Endothelial cell of umbilical vein (primary cell): ENCODE results near the gene DLEC1. TPM values are rescaled to one million over a fixed set of nuclear protein-coding genes. Genes with fewer than 3 reads are reported as not detected.

Experiments used
- BruUV-seq: library from RNA; stranded (reverse); fragments of 400-500 nt; replicated peaks from 2 replicates; lab custom pipeline; 2021; lab: Mats Ljungman, UMichigan
- CTCF ChIA-PET: fragments of 300-600, 350-600 bp; sonication (Branson Sonifier 250); formaldehyde crosslinking; loops from one replicate; lab custom pipeline; 2021; ENCODE audit warnings: antibody characterized with exemption, inconsistent platforms; lab: Charles Lee
- POLR2A ChIA-PET: fragments of 300-600, 350-600 bp; sonication (Branson Sonifier 250); formaldehyde crosslinking; loops from one replicate; lab custom pipeline; 2021; ENCODE audit warnings: antibody characterized with exemption, inconsistent platforms; lab: Charles Lee
- DNase-seq: peaks from one replicate; pipeline ENCODE4 v3.0.0-alpha.2; 2011; ENCODE audit warnings: low read depth, low spot score
- FAIRE-seq: peaks from 2 replicates; lab custom pipeline; 2011; peaks lifted over from hg19 to GRCh38; lab: Jason Lieb, UNC
- H2AFZ ChIP-seq: 2 replicates; pipeline ENCODE4 v1.6.0; 2012; ENCODE audit warnings: low read depth, low read length, control low read depth, inconsistent platforms
- H3K27ac ChIP-seq: 2 replicates; pipeline ENCODE4 v1.5.1; 2011; ENCODE audit warnings: low read depth, mild to moderate bottlenecking, control low read depth, low read length, moderate library complexity; ENCODE audit not compliant: insufficient read depth
- H3K27me3 ChIP-seq, 2 experiments: 2 replicates each; pipeline versions ENCODE4 v1.6.0 to v1.6.1; 2011; ENCODE audit warnings: low read length in 2 of 2, mixed read lengths in 1 of 2; ENCODE audit not compliant: control insufficient read depth in 2 of 2, insufficient read depth in 2 of 2
- H3K36me3 ChIP-seq, 2 experiments: 2 replicates in 1 of 2; 3 replicates in 1 of 2; pipeline ENCODE4 v1.5.1; 2011; ENCODE audit warnings: low read length in 2 of 2, mild to moderate bottlenecking in 1 of 2, moderate library complexity in 1 of 2; ENCODE audit not compliant: control insufficient read depth in 2 of 2, insufficient read depth in 2 of 2; ENCODE audit errors: extremely low read depth in 1 of 2
- H3K4me1 ChIP-seq: 3 replicates; pipeline ENCODE4 v1.5.1; 2011; ENCODE audit warnings: mild to moderate bottlenecking, low read length; ENCODE audit not compliant: control insufficient read depth, insufficient read depth; ENCODE audit errors: extremely low read depth
- H3K4me2 ChIP-seq: 2 replicates; pipeline ENCODE4 v1.6.1; 2011; ENCODE audit warnings: low read length, control low read depth, mixed read lengths; ENCODE audit not compliant: insufficient read depth
- H3K4me3 ChIP-seq, 3 experiments: fragments of 200-600 bp in 1 of 3; sonication (generic), shearing (Covaris generic) in 1 of 3; replicated peaks in 1 of 3; 2 replicates each; pipeline ENCODE4 v1.5.1; 2011 to 2016; ENCODE audit warnings: control low read depth in 3 of 3, low read length in 3 of 3, mild to moderate bottlenecking in 2 of 3, inconsistent platforms in 1 of 3, low read depth in 1 of 3, moderate library complexity in 1 of 3; ENCODE audit not compliant: insufficient read depth in 1 of 3
- H3K79me2 ChIP-seq: 2 replicates; pipeline ENCODE4 v1.6.0; 2012; ENCODE audit warnings: low read length, inconsistent platforms; ENCODE audit not compliant: control insufficient read depth, insufficient read depth
- H3K9ac ChIP-seq: replicated peaks from 2 replicates; pipeline ENCODE3; 2011; ENCODE audit warnings: low read length, control low read depth; ENCODE audit not compliant: insufficient read depth; ENCODE audit errors: extremely low read depth
- H3K9me1 ChIP-seq: replicated peaks from 3 replicates; pipeline ENCODE4 v1.6.0; 2011; ENCODE audit warnings: mild to moderate bottlenecking, low read length; ENCODE audit not compliant: control insufficient read depth, insufficient read depth; ENCODE audit errors: extremely low read depth
- H3K9me3 ChIP-seq: replicated peaks from 2 replicates; pipeline ENCODE4 v1.5.1; 2012; ENCODE audit warnings: low read length, inconsistent platforms; ENCODE audit not compliant: control insufficient read depth, insufficient read depth
- H4K20me1 ChIP-seq: replicated peaks from 2 replicates; pipeline ENCODE3; 2011; ENCODE audit warnings: mild to moderate bottlenecking, low read length; ENCODE audit not compliant: control insufficient read depth, insufficient read depth; ENCODE audit errors: extremely low read depth
- EZH2 ChIP-seq: IDR thresholded peaks from 2 replicates; pipeline ENCODE4 v1.6.1; 2012; ENCODE audit warnings: borderline replicate concordance, low read depth, mild to moderate bottlenecking, moderate library complexity, low read length, inconsistent platforms; ENCODE audit not compliant: severe bottlenecking
- FOS ChIP-seq: IDR thresholded peaks from 2 replicates; pipeline ENCODE4 v1.6.1; 2011; ENCODE audit warnings: mild to moderate bottlenecking, low read length, moderate library complexity, borderline replicate concordance; ENCODE audit not compliant: insufficient read depth
- GATA2 ChIP-seq: IDR thresholded peaks from 2 replicates; pipeline ENCODE4 v1.7.0; 2011; ENCODE audit warnings: low read depth, mild to moderate bottlenecking, moderate library complexity, mixed read lengths, low read length; ENCODE audit not compliant: insufficient read length, insufficient read depth
- JUN ChIP-seq: IDR thresholded peaks from 2 replicates; pipeline ENCODE4 v1.6.1; 2011; ENCODE audit warnings: borderline replicate concordance, low read depth; ENCODE audit not compliant: insufficient read length, insufficient read depth
- MYC ChIP-seq: IDR thresholded peaks from one replicate; pipeline ENCODE4 v1.6.1; 2011; ENCODE audit warnings: mild to moderate bottlenecking, low read depth, low read length
- POLR2A ChIP-seq: IDR thresholded peaks from 2 replicates; pipeline ENCODE4 v1.6.1; 2012; ENCODE audit warnings: low read depth, mild to moderate bottlenecking, control low read depth, low read length
- POLR2AphosphoS5 ChIP-seq: IDR thresholded peaks from 2 replicates; pipeline ENCODE4 v1.6.1; 2012; ENCODE audit warnings: low read depth, mild to moderate bottlenecking, control low read depth, low read length, moderate library complexity; ENCODE audit not compliant: insufficient read depth
- dilution Hi-C: fragments of 300-500 bp; cut with MboI; formaldehyde crosslinking; loops from one replicate; pipeline ENCODE4 v1.15.0; 2019; ENCODE audit warnings: low sequenced_read_pairs; ENCODE audit not compliant: extremely low pct_ligation_motif_present
- intact Hi-C: fragments of 100-400 bp; cut with micrococcal nuclease; formaldehyde crosslinking; loops from one replicate; pipeline ENCODE4 v1.10.0; 2022
- polyA plus RNA-seq, 4 experiments: library from polyadenylated mRNA; depleted of rRNA in 3 of 4; stranded (reverse) in 3 of 4; unstranded in 1 of 4; fragments of >200 nt; gene quantifications; 2 replicates each; pipeline versions ENCODE4 v1.2.1 to v1.2.3, GENCODE V29; 2011 to 2012; ENCODE audit warnings: missing spikeins in 1 of 4
- total RNA-seq: library from RNA; stranded (reverse); gene quantifications from 2 replicates; pipeline ENCODE4 v1.2.3, GENCODE V29; 2021
- TF ChIP-seq, protein P1 (sequence below), 2 donors: IDR thresholded peaks; 1 replicate in 1 of 2; 2 replicates in 1 of 2; pipeline ENCODE4 v1.5.1; 2011; ENCODE audit warnings: low read length in 2 of 2, mild to moderate bottlenecking in 2 of 2, moderate library complexity in 2 of 2, control low read depth in 1 of 2, inconsistent platforms in 1 of 2, low read depth in 1 of 2; ENCODE audit not compliant: insufficient read depth in 1 of 2; ENCODE audit errors: extremely low read depth in 1 of 2
- TF ChIP-seq, protein P2 (sequence below): IDR thresholded peaks from 2 replicates; pipeline ENCODE4 v1.6.1; 2011; ENCODE audit not compliant: insufficient read depth, insufficient read length

DLEC1 gene
- total and polyA plus RNA-seq, 2 donors (not counting 3 experiments of a cell fraction or from before 2014, with no cell fraction given), result not detected

DNA sequence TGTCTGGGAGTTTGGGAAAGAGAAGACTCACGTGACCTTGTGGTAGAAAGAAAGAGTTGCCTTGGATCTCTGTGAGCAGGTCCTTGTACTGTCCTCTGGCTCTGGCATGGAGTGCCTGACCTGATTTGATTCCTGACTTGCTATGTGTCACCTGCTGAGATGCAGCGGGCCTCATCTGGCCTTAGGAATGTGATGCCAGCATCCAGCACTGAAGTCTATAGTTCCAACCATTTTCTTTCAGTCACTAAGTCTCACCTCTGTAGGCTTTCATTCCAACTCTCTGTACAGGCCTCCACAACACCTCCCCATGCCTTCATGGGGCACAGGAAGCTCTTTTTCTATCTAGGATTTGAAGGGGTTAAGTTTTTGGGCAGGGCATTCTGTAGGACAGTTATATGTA is 114.2 kb downstream of the DLEC1 start:
- Histone ChIP-seq H3K4me2 (no peak overlapping the region), H3K4me3 (no peak overlapping the region), H3K27ac (no peak overlapping the region), H2AFZ (no peak overlapping the region), H3K27me3 (no peaks in the 10 kb centered on the region), H3K36me3 (no peaks in the 10 kb centered on the region), H4K20me1 (no peaks in the 10 kb centered on the region), H3K4me1 (no peaks in the 10 kb centered on the region), H3K9me1 (no peaks in the 10 kb centered on the region), H3K9me3 (no peaks in the 10 kb centered on the region), H3K9ac (no peak overlapping the region), H3K79me2 (no peaks in the 10 kb centered on the region)
- ChIA-PET POLR2A (no interaction called here), CTCF (interaction anchor here (4.2 kb wide), 1 partner anchor 11 kb away, joined by 20 read pairs; the partner anchor contains the start of gene OXSR1)
- dilution Hi-C loops (no loop called here), intact Hi-C loops (no loop called here)
- FAIRE-seq (no peak), DNase-seq (no peak)
- BruUV-seq, result no TSS peak
- TF ChIP-seq, protein P1, sequence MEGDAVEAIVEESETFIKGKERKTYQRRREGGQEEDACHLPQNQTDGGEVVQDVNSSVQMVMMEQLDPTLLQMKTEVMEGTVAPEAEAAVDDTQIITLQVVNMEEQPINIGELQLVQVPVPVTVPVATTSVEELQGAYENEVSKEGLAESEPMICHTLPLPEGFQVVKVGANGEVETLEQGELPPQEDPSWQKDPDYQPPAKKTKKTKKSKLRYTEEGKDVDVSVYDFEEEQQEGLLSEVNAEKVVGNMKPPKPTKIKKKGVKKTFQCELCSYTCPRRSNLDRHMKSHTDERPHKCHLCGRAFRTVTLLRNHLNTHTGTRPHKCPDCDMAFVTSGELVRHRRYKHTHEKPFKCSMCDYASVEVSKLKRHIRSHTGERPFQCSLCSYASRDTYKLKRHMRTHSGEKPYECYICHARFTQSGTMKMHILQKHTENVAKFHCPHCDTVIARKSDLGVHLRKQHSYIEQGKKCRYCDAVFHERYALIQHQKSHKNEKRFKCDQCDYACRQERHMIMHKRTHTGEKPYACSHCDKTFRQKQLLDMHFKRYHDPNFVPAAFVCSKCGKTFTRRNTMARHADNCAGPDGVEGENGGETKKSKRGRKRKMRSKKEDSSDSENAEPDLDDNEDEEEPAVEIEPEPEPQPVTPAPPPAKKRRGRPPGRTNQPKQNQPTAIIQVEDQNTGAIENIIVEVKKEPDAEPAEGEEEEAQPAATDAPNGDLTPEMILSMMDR (IDR thresholded peaks at IDR 0.05; ENCODE audit: extremely low read depth in 1 of 2, insufficient read depth in 1 of 2, low read depth in 1 of 2, low read length in 2 of 2), result no peak
- TF ChIP-seq POLR2AphosphoS5 (no peak), FOS (no peak), EZH2 (no peak), MYC (no peak), JUN (no peak), POLR2A (no peak), GATA2 (no peak)
- TF ChIP-seq, protein P2, sequence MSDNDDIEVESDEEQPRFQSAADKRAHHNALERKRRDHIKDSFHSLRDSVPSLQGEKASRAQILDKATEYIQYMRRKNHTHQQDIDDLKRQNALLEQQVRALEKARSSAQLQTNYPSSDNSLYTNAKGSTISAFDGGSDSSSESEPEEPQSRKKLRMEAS, result no peak
